Eye (tissue), 1 donor: ENCODE measurements around the gene RNF207.
A peak's percentile ranks its signal among the peaks of the same experiment; 100 is the strongest.

Source experiments
- DNase-seq: peaks from one replicate; pipeline ENCODE4 v3.0.0-alpha.2; 2015

RNF207 gene

GRCh38 chr1:6174621-6175410 lies 31.1 kb upstream of the RNF207 start:
- DNase-seq = no peak

DNA sequence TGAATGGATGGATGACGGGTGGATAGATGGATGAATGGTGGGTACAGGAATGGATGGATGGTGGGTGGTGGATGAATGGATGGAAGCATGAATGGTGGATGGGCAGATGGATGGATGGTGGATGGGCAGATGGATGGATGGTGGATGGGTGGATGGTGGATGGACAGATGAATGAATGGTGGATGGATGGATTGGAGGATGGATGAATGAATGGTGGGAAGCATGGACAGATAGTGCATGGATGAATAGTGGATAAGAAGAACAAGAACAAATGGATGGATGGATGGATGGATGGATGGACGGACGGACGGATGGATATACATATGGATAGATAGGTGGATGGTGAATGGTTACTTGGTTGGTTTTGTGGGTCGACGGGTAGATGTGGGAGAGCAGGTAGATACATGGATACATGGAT lies 30.5 kb upstream of the RNF207 start:
- no peak for DNase-seq

DNA sequence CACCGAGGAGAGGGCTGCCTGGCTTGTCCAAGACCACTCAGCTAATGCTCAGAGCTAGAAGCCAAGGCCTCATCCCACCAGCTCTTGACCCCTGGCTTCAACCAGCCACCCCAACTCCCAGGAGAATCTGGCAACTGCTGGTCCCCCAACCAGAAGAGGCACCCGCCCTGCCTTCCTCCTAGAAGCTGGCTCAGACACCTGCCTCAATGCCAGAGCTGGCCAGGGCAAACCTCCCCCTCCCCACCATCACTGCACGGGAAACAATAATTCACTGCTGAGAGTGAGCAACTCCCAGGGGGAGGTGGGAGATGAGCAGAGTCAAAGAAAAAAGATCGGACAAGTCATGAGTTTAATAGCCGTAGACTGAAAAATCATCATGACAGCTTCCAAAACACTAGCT lies 29.1 kb upstream of the RNF207 start:
- DNase-seq = no peak

DNA sequence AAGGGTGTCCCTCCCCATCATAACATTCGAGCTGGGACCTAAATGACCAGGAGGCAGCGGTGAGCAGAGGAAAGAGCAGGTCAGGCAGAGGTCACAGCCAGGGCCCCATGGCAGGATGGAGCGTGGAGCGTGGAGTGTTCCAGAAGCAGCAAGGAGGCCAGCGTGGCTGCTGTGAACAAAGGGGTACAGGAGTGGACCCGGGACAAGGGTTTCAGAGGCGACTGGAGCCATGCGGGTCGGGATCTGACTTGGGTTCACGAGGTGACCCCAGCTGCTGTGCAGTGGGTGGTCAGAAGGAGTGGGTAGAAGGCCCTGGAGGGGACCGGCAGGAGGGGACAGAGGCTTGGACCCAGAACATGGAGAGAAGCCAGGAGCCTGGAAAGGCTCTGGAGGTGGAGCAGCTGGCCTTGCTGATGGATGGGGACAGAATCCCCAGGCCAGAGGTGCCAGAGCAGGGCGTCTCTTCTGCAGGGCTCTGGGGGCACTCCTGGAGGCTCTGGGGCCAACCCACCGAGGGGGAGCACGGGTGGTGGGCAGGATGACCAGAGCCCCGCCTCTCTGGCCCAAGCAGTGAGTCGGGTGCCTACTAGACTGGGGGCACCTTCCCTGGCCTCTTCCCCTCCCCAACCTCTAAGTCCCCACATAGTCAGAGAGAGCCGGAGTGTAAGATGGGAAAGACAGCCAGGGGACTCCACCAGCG lies 28.1 kb upstream of the RNF207 start:
- no peak for DNase-seq

DNA sequence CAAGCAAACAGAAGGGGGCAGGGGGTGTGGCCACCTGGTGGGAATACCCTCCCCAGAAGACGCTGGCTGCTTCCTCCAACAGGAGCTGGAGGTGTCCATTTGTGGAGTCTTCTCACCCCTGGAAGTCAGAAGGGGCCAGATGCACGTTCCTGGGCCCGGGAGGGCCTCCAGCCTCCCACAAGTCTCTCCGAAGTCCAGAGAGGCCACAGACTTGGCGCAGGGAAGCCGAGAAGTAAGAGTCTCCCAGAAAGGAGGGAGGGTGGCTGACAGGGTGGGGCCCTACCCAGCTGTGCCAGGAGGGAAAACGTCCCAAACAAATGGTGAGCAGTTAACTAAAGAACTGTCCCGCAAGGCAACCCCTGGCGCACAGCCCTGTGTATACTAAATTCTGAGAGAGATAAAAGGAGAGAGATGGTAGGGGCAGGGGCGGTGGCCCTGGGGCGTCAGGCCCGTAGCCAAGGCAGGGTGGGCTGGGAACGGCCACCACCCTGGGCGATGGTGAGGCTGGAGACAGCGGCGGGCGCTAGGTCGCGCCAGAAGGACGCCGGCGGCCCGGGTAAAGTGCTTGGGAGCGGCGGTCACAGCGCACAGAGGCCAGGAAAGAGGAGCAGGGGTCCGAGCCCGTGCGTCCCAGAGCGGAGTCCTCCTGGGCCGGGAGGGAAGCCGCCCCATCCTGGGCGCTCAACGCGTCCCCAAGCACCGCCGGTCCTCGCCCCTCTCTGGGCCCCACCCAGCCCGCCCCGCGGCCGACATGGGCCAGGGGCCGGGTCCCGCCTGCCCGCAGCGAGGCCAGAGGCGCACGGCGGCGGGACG lies 27.0 kb upstream of the RNF207 start:
- no peak for DNase-seq

DNA sequence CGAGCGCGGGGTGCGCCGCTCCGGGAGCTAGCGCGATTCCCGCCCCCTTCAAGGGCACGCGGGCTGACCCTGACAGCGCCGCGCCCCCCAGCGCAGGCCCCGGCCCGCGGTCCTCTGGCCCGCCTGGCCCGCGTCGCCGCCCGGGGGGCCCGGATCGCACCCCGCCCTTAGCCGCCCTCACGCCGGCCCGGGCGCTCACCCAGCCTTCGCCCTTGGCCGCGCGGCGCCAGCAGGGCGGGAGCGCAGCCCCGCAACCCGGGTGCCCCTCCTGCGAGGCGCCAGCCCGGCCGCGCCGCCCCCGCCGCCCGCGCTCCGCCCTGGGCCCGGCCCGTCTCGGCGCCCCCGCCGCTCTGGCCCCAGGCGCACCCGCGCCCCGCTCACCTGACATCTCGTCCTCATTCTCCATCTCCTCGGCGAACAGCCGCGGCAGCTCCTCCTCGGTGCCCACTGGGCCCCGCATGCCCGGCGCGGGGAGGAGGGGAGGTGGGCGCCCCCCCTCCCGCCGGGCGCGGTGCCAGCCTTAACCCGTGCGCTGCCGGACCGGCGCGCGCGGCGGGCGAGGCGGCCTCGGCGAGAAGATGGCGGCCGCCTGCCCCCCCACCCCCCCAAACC lies 26.2 kb upstream of the RNF207 start:
- DNase-seq = no peak

GRCh38 chr1:6180268-6180706 lies 25.6 kb upstream of the RNF207 start, which contains the start of gene CHD5:
Gene CHD5, minus strand, starts transcription at chr1:6180321. Its CDS starts 298 bp downstream, at chr1:6180023.
- DNase-seq = peak; percentile 59

DNA sequence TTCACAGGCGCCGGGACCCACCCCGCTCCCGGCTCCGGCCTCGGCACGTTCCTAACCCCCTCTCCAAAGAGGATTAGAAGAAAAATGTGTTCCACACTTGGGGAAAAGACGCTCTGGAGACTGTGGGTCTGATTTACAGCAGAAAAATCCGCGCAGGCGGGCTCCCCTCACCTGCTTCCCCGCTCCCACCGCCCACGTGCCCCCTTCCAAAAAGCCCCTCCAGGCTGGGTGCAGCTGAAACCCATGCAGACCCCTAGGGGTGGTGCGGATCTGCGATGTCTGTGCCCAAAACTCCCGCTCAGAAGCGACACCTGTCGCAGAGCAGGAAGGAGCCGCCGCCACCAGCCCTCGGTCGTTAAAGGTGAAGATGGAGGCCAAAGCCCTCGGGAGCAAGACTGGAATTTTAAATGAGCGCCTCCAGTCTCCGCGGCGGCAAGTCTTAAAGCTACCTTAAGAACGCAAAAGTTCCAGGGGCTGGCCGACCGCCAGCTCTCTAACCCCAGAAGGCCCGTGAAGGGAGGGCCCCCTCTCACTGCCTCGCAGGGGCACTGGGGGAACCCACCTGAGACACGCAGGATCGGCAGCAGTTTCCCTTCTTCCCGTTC lies 25.1 kb upstream of the RNF207 start:
- DNase-seq = peak; percentile 53

DNA sequence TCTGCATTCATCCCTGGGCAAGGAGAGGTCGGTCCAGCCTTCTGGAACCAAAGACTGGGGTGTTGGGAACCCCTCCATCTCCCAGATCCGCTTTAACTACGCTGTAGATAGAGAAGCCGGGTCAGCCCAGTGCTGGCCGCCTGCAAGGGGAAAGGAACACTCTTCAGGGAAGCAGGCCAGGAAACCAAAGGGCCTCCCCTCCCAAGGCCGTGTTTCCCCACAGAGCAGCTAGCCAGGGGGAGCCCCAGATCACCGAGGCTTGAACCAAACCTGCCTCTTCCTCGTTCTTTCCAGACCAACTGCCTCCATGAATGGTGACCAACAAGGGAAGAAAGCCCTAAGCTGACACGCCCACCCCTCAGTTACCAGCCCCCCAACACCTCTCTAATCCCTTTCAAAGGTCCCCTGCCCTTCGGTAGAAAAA lies 24.6 kb upstream of the RNF207 start:
- DNase-seq = no peak

DNA sequence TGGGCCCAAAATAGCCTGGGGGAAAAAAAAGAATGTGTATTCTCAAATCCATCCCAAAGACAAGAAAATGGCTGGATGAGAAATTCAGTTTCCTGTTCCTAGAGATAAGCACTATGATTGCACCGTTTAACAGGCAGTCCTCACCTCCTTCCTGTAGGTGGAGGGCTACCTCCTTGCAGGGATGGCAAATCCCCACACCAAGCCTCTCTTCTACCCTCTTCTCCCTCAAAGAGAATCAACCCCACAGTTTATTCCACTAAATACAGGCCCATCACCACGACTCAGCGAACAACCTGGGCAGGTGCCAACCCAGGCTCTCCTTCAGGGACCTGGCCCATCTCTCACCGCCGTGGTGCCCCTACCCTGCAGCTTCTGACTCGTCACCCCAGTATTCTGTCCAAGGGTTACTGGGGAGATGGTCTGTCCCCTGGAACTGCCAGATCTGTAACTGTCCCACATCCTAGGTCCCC lies 22.4 kb upstream of the RNF207 start:
- DNase-seq = no peak

DNA sequence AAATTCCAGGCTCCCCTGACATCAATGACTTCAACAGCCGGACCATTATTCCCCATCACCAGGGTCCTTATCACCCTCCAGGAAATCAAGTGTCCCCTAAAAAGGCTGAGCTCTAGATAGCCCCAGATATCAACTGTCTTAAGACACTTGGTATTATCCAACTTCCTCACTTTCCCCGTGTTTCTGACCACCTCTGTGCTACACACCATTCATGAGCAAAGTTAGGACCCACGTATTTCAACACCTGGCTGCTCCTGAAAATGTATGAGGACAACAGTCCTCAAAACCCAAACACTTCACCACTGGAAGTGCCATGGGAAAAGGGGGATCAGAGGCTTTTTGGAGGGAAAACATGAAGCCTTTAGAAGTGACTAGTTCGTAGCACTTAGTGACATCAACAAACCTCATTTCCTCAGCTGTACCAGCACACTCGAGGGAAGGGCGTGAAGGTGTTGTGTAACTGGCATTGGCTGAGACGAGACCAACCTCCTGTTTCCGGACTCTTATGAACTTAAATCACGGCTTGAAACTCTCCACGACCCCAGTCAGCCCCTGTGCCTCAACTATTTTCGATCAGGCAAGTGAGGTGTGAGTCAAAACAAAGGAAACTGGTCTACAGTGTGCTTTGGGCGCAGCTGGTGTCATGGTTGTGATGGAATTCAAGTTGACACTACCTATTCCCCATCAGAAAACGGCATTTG lies 21.7 kb upstream of the RNF207 start:
- no peak for DNase-seq

DNA sequence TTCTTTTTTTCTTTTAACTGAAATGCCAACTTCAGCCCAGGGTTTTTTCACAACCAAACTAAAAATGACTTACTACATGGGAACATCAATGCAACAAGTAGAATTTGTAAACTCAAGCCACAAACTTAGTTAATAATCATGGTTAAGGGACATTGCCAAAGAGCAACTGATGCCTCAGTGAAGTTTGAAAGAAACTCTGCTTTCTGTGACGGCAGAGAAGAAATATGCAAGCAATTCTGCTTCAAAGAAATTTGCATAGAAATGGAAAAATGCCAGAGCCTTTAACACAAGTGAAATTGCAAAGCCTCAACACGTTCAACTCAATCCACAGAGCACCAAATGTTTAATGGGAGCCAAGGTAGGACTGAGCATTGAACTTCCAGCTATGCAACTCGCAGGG lies 20.8 kb upstream of the RNF207 start:
- DNase-seq = no peak

DNA sequence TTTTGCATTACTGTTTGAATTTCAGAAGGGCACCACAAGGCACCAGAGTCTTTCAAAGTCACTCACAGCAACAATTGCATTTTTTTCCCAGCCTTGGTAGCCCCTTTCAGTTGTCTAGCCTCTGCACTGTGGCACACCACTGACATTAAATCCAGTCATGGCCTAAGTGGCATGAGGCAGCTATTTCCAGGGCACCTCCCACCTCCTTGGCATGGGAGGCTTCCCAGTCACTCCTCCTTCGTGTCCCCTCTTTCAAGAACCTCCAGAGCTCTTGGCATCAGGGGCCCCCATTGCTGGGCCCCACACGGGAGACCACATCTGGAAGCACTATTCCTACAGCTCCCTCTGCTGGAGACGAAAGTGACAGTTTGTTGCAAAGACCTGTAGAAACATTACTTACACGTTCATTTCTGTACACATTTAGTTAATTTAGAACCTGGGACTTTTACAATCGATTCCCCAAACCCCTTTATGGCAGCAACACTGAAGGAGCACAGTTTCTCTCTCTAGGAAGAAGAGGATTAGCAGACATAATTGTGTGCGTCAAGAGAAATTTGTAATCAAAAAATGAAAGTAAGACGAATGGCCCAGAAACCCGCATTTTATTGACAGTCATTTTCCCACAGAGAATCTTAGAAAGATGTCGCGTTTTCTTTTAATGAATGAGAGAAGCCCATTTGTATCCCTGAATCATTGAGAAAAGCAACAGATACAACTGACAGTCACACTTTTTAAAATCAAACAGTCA lies 20.1 kb upstream of the RNF207 start:
- peak; percentile 52 for DNase-seq

- no peak for DNase-seq
These were observed 17.5 kb upstream of the RNF207 start for GRCh38 chr1:6188466-6188865.

DNA sequence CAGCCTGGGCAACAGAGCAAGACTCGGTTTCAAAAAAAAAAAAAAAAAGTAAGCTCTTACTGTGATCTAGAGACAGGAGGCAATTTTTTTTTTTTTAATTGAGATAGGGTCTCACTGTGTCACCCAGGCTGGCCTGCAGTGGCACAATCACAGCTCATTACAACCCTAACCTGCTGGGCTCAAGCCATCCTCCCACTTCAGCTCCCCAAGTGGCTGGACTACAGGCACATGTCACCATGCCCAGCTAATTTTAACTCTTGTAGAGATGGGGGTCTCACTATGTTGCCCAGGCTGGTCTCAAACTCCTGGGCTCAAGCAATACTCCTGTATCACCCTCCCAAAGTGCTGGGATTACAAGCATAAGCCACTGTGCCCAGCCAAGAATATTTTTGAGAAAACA lies 14.0 kb upstream of the RNF207 start:
- no peak for DNase-seq

- DNase-seq = no peak
These were observed 8.0 kb upstream of the RNF207 start for GRCh38 chr1:6197746-6198427.

DNA sequence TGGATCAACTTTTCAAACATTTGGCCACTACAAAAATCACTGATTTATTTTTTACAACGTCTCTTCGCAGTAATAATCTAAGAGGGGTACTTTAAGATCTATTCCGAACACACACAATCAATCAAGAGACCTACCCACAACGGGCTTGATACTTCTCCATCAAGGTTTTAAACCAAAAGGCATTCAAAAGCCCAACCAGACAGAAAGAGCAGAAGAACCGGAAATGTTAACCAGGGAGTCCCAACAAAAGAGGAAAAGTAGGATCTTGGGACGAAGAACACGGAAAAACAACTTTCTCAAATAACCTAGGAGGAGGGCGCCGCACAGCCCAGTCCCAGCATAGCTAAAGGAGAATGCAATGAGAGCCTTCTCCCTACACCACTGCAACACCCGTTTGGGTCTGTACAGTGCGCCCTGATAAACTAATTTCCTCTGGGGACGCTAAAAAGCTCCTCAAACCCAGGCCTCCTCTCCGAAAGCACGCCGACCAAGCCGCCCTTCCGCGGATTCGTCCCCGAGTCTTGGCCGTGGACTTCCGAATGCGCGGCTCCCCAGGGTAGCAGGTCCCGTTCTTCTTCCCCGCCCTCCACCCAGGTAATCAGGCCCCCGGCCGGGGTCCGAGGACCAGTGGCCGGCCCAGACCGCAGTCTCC lies 7.1 kb upstream of the RNF207 start:
- DNase-seq = no peak

GRCh38 chr1:6199298-6200187 lies 6.4 kb upstream of the RNF207 start, which contains the start of gene RPL22:
Gene RPL22, minus strand, starts transcription at chr1:6199595. Its CDS starts 22 bp downstream, at chr1:6199573.
- peak; percentile 100 for DNase-seq
